ENCODE data around the gene TPP2.

DNA sequence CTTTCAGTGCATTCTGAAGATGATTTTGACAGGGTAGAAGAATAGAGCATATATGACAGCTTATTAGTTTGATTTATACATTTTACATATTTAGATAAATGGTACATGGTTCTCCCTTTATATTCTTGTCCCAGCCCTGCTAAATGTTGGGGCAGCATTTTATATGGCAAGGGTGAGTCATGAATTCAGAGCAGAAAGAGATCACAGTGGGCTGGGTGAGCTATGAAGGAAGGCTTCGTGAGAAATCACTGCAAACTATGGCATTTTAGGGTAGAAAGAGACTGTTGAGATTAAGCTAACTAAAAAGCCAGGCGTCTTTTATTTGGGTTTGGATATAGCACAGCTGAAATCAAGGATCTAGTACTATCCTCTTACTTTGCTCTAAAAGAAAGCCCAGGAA, 122.0 kb downstream of the TPP2 start:
- TF ChIP-seq, protein P1, sequence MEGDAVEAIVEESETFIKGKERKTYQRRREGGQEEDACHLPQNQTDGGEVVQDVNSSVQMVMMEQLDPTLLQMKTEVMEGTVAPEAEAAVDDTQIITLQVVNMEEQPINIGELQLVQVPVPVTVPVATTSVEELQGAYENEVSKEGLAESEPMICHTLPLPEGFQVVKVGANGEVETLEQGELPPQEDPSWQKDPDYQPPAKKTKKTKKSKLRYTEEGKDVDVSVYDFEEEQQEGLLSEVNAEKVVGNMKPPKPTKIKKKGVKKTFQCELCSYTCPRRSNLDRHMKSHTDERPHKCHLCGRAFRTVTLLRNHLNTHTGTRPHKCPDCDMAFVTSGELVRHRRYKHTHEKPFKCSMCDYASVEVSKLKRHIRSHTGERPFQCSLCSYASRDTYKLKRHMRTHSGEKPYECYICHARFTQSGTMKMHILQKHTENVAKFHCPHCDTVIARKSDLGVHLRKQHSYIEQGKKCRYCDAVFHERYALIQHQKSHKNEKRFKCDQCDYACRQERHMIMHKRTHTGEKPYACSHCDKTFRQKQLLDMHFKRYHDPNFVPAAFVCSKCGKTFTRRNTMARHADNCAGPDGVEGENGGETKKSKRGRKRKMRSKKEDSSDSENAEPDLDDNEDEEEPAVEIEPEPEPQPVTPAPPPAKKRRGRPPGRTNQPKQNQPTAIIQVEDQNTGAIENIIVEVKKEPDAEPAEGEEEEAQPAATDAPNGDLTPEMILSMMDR (IDR thresholded peaks at IDR 0.05 in 8 of 11, conservative IDR thresholded peaks at IDR 0.05 in 3 of 11), result no peak
- no peak for TF ChIP-seq POLR2A (IDR thresholded peaks at IDR 0.05)
